WTC11 (cell line): ENCODE results near the gene CASP4.
"Not testable (repeated sequence)": the region's sequence is repeated elsewhere in the genome, so short reads cannot be mapped to it uniquely, and the experiment has no call there.

ENCODE experiments used
- ATF1 ChIP-seq: sonication (generic); formaldehyde crosslinking; IDR thresholded peaks from 2 replicates; pipeline ENCODE4 v1.8.1; 2023; ENCODE audit warnings: mild to moderate bottlenecking, moderate library complexity, missing genetic modification reagents
- CTCF ChIP-seq: fragments of 200-600 bp; IDR thresholded peaks from 2 replicates; pipeline ENCODE4 v1.8.0; 2022; ENCODE audit warnings: antibody characterized with exemption
- USF2 ChIP-seq: sonication (generic); formaldehyde crosslinking; IDR thresholded peaks from 2 replicates; pipeline ENCODE4 v1.8.1; 2023; ENCODE audit warnings: mild to moderate bottlenecking, missing genetic modification reagents, moderate library complexity
- ZBTB21 ChIP-seq: sonication (generic); formaldehyde crosslinking; IDR thresholded peaks from 2 replicates; pipeline ENCODE4 v1.8.1; 2023; ENCODE audit warnings: mild to moderate bottlenecking, missing genetic modification reagents, borderline replicate concordance
- ZBTB43 ChIP-seq: sonication (generic); formaldehyde crosslinking; IDR thresholded peaks from 2 replicates; pipeline ENCODE4 v1.8.1; 2023; ENCODE audit warnings: mild to moderate bottlenecking, missing genetic modification reagents

GRCh38 chr11:104934073-104934472, 34.3 kb downstream of the CASP4 start:
- not testable (repeated sequence) for TF ChIP-seq CTCF; USF2 (CRISPR knock-in tag); ZBTB21 (CRISPR knock-in tag); ATF1 (CRISPR knock-in tag); ZBTB43 (CRISPR knock-in tag)
